CD4-positive, alpha-beta memory T cell (primary cell): ENCODE measurements around the gene BCAP31. TPM values are rescaled to one million over a fixed set of nuclear protein-coding genes. Genes with fewer than 3 reads are reported as not detected.
"Not testable (repeated sequence)": the region's sequence is repeated elsewhere in the genome, so short reads cannot be mapped to it uniquely, and the experiment has no call there.

Experiments
- CTCF ChIA-PET: fragments of 350-600 bp; sonication (Branson Sonifier 250); formaldehyde crosslinking; loops from one replicate; lab custom pipeline; 2021; ENCODE audit warnings: inconsistent platforms; ENCODE audit not compliant: partially characterized antibody; lab: Charles Lee
- POLR2A ChIA-PET: fragments of 350-600 bp; sonication (Branson Sonifier 250); formaldehyde crosslinking; loops from one replicate; lab custom pipeline; 2021; ENCODE audit not compliant: partially characterized antibody; lab: Charles Lee
- DNase-seq, 5 donors: peaks; one replicate each; pipeline versions ENCODE4 v3.0.0 to v3.0.0-alpha.2; 2020 to 2022; ENCODE audit warnings: mixed read lengths in 1 of 5
- H3K27ac ChIP-seq: one replicate; pipeline ENCODE4 v1.7.0; 2013; ENCODE audit warnings: low read depth, low read length
- H3K27me3 ChIP-seq: 2 replicates; pipeline ENCODE4 v1.7.0; 2013; ENCODE audit warnings: mild to moderate bottlenecking, low read length, moderate library complexity; ENCODE audit not compliant: insufficient read depth
- H3K36me3 ChIP-seq: 2 replicates; pipeline ENCODE4 v1.7.0; 2013; ENCODE audit warnings: mild to moderate bottlenecking, low read length, moderate library complexity; ENCODE audit not compliant: insufficient read depth
- H3K4me1 ChIP-seq: 2 replicates; pipeline ENCODE4 v1.7.0; 2013; ENCODE audit warnings: mild to moderate bottlenecking, low read length, moderate library complexity; ENCODE audit not compliant: insufficient read depth
- H3K4me3 ChIP-seq, 2 donors: one replicate each; pipeline ENCODE4 v1.7.0; 2013; ENCODE audit warnings: low read length in 2 of 2, mild to moderate bottlenecking in 1 of 2
- H3K9me3 ChIP-seq, 2 donors: one replicate each; pipeline ENCODE4 v1.7.0; 2013; ENCODE audit warnings: low read length in 2 of 2, control low read depth in 1 of 2; ENCODE audit not compliant: control insufficient read depth in 1 of 2
- H3K27ac Mint-ChIP-seq, 7 donors: one replicate each; pipeline ENCODE4 v1.8.0; 2020 to 2021; ENCODE audit warnings: mixed read lengths in 7 of 7, mild to moderate bottlenecking in 6 of 7, inconsistent platforms in 3 of 7, moderate library complexity in 3 of 7
- H3K27me3 Mint-ChIP-seq, 2 donors: one replicate each; pipeline ENCODE4 v1.8.0; 2020 to 2021; ENCODE audit warnings: mixed read lengths in 2 of 2
- H3K36me3 Mint-ChIP-seq, 2 donors: one replicate each; pipeline ENCODE4 v1.8.0; 2020 to 2021; ENCODE audit warnings: mixed read lengths in 2 of 2, inconsistent platforms in 1 of 2, mild to moderate bottlenecking in 1 of 2
- H3K4me1 Mint-ChIP-seq, 4 donors: one replicate each; pipeline ENCODE4 v1.8.0; 2020 to 2021; ENCODE audit warnings: mixed read lengths in 4 of 4, mild to moderate bottlenecking in 1 of 4
- H3K4me3 Mint-ChIP-seq, 8 donors: one replicate each; pipeline ENCODE4 v1.8.0; 2020 to 2021; ENCODE audit warnings: mixed read lengths in 8 of 8, mild to moderate bottlenecking in 7 of 8, moderate library complexity in 6 of 8, inconsistent platforms in 3 of 8
- H3K9me3 Mint-ChIP-seq, 8 donors: one replicate each; pipeline ENCODE4 v1.8.0; 2020 to 2021; ENCODE audit warnings: mixed read lengths in 8 of 8, mild to moderate bottlenecking in 5 of 8, inconsistent platforms in 3 of 8, moderate library complexity in 1 of 8
- intact Hi-C: fragments of 100-400 bp; cut with micrococcal nuclease; formaldehyde crosslinking; loops from one replicate; pipeline ENCODE4 v1.15.1; 2023
- polyA plus RNA-seq, 2 donors: library from polyadenylated mRNA; unstranded; fragments of 300-500 nt; fragmentation: Illumina TruSeq; gene quantifications; one replicate each; pipeline ENCODE4 v1.2.3, GENCODE V29; 2021
- total RNA-seq, 2 experiments: library from RNA; stranded (reverse); gene quantifications; one replicate each; pipeline ENCODE4 v1.2.3, GENCODE V29; 2021

BCAP31 gene
- total and polyA plus RNA-seq, 4 experiments from 2014 or later: 126 to 510 (median 217) TPM

DNA sequence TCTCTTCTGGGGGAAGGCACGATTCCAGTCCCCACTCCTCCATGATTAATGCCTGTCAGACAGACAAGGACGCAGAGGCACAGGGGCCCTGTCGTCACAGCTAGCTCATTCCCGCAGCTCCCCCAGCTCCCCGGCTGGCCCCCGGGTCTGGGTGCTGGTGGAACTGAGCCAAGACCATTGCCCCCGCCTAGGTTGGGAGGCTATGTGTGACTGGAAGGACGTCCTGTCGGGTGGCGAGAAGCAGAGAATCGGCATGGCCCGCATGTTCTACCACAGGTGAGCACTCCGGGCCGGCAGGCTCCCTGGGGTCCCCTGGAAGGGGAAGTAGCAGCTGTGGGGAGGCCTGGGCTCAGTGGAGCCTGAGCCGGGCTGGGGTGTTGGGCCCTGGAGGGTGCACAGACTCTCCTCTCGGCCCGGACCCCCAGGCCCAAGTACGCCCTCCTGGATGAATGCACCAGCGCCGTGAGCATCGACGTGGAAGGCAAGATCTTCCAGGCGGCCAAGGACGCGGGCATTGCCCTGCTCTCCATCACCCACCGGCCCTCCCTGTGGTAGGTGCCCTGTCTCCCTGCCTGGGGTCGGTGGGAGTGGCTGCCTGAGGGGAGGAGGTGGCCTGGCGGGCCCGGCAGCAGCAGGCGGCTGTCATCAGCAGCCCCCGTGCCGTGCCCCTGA, 18.7 kb upstream of the BCAP31 start:
- H3K27ac Mint-ChIP-seq, DNase-seq, H3K9me3 ChIP-seq, intact Hi-C loops, POLR2A ChIA-PET, H3K4me3 ChIP-seq, H3K27ac ChIP-seq, H3K36me3 Mint-ChIP-seq, H3K27me3 Mint-ChIP-seq, CTCF ChIA-PET, H3K27me3 ChIP-seq, H3K4me3 Mint-ChIP-seq, H3K9me3 Mint-ChIP-seq, H3K36me3 ChIP-seq: not testable (repeated sequence)
- H3K4me1 Mint-ChIP-seq: peaks cover 6 to 28% (median 12%) of the 10 kb centered on the region in 4 donors
- peaks cover 16% of the 10 kb centered on the region for H3K4me1 ChIP-seq

DNA sequence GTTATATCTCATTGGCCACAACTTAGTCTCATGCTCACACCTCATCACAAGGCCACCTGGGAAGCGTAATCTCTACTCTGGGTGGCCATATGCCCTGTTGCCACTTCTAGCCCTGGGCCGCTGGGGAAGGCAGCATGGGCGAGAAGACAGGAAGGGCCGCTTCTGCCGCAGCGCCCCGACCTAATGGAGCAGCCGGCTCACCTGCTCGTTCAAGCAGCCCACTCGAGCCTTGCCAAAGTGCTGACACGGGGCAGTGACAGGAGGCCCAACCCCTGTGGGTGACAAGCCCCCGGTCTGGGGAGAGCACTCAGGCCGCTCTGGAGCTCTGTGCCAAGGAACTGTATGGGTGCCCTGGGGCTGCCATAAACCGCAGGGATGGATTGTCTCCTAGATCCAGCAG, 17.9 kb upstream of the BCAP31 start:
- H3K36me3 Mint-ChIP-seq, POLR2A ChIA-PET, H3K27me3 ChIP-seq, H3K36me3 ChIP-seq, H3K4me3 ChIP-seq, DNase-seq, H3K27me3 Mint-ChIP-seq, CTCF ChIA-PET, H3K27ac ChIP-seq, H3K9me3 Mint-ChIP-seq, H3K9me3 ChIP-seq, intact Hi-C loops: not testable (repeated sequence)
- H3K4me1 ChIP-seq: peaks cover 16% of the 10 kb centered on the region
- peak overlapping the region in 1 of 7 donors; percentile 41 for H3K27ac Mint-ChIP-seq
- H3K4me3 Mint-ChIP-seq: peak overlapping the region in 2 of 8 donors; percentile 46 to 55
- H3K4me1 Mint-ChIP-seq: peaks cover 6 to 28% (median 12%) of the 10 kb centered on the region in 4 donors

DNA sequence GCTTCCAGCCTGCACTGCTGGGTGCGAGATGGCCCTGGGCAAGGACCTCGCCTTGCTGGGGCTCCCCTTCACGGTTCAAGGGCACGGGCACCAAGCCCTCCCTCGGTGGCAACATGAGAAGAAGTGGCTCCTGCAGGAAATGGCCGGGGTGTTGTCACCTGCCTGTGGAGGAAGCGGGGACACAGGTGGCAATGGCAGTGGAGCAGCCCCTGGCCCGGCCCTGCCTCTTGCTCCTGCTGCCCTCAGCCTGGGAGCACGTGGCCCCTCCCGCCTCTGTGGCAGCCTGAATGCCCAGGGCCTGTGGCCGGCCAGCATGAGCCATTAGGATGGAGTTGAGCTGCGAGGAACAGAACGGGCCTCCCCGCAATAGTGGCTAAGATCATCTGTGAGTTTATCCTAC, 17.3 kb upstream of the BCAP31 start:
- Histone ChIP-seq H3K36me3 (no peaks in the 10 kb centered on the region), H3K4me1 (peaks cover 16% of the 10 kb centered on the region), H3K4me3 (no peak overlapping the region), H3K27ac (no peak overlapping the region), H3K9me3 (no peaks in the 10 kb centered on the region), H3K27me3 (no peaks in the 10 kb centered on the region)
- DNase-seq: no peak
- H3K27me3 Mint-ChIP-seq: peaks cover 0 to 1% of the 10 kb centered on the region in 2 donors
- POLR2A ChIA-PET: interaction anchor here (1.0 kb wide), 1 partner anchor 194 kb away, joined by 3 read pairs; no protein-coding TSS in a partner anchor
- intact Hi-C loops: no loop called here
- peaks cover 0 to 2% (median 0%) of the 10 kb centered on the region in 8 donors for H3K9me3 Mint-ChIP-seq
- CTCF ChIA-PET: no interaction called here
- peak overlapping the region in 2 of 7 donors; percentile 70 to 77 for H3K27ac Mint-ChIP-seq
- H3K36me3 Mint-ChIP-seq: peaks cover 0 to 2% of the 10 kb centered on the region in 2 donors
- H3K4me3 Mint-ChIP-seq: peak overlapping the region in 4 of 8 donors; percentile 62 to 83 (median 74)
- H3K4me1 Mint-ChIP-seq: peaks cover 6 to 28% (median 12%) of the 10 kb centered on the region in 4 donors

DNA sequence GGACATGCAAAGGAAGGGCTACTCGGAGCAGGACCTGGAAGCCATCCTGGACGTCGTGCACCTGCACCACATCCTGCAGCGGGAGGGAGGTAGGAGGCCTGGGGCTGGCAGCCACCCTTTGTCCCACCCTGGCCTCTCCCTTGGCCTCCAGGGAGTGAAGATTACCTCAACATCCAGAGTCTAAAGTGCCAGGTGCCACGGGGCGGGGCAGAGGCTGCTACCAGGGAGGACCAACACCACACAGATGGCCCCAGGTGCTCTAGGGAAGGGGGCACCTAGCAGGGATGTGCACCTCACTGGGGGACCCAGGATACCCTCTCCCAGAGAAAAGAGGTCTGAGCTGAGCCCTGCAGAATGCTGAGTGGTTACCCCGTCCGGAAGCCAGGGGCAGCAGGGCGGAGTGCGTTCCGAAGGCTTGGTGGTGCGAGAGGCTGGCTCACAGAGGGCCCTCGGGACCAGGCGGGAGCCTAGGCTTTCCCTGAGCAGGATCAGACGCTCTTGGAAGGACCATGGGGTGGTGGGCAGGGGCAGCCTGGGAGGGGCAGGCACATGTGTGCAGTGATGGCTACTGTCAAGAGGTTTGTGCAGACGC, 16.5 kb upstream of the BCAP31 start:
- ChIA-PET POLR2A (interaction anchor here (1.0 to 1.3 kb wide), 2 partner anchors 54 to 195 kb away, joined by 3 read pairs; partner anchors contain the start of genes IDH3G and SSR4), CTCF (no interaction called here)
- Histone ChIP-seq H3K9me3 (no peaks in the 10 kb centered on the region), H3K4me3 (no peak overlapping the region), H3K36me3 (no peaks in the 10 kb centered on the region), H3K4me1 (peaks cover 16% of the 10 kb centered on the region), H3K27ac (no peak overlapping the region), H3K27me3 (no peaks in the 10 kb centered on the region)
- Mint-ChIP-seq H3K36me3 (peaks cover 0 to 3% of the 10 kb centered on the region in 2 donors), H3K4me1 (peaks cover 6 to 28% (median 11%) of the 10 kb centered on the region in 4 donors), H3K27me3 (no peaks in the 10 kb centered on the region), H3K4me3 (peak overlapping the region; percentile 48 to 83 (median 80)), H3K9me3 (no peaks in the 10 kb centered on the region), H3K27ac (peak overlapping the region in 3 of 7 donors; percentile 60 to 88 (median 78))
- intact Hi-C loops: no loop called here
- DNase-seq: no peak

DNA sequence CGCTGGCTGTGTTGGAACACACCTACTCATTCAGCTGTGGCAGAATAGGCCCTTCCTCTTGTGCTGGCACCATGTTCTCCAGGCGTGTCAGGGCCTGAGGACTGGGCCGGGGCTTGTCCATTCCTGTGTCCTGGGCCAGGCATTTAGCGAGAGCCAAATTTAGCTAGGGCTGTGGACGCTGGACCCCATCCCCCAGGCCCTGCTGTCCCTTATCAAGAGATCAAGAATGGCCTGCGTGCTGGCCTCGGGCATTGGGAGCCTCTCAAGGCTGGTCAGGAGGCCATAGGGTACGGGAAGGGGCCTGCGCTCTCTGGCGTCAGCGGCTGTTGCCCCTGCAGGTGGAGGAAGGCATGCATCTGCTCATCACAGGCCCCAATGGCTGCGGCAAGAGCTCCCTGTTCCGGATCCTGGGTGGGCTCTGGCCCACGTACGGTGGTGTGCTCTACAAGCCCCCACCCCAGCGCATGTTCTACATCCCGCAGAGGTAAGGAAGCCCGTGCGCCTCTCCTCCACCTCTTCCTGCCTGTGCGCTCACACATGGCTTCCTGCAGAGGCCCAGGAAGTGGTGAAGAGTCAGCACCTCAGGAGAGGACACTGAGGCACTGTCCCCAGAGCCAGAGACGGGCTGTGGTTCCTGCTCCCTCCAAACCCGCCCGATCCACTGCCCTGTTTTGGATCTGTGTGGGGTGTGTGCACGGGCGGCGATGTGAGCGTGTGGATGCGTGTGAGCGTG, 15.7 kb upstream of the BCAP31 start:
- intact Hi-C loops: no loop called here
- Mint-ChIP-seq H3K4me3 (peak overlapping the region; percentile 60 to 83 (median 80)), H3K4me1 (peaks cover 13 to 36% (median 19%) of the 10 kb centered on the region in 4 donors), H3K27ac (peak overlapping the region in 4 of 7 donors; percentile 60 to 88 (median 73)), H3K9me3 (no peaks in the 10 kb centered on the region), H3K36me3 (peaks cover 5 to 7% of the 10 kb centered on the region in 2 donors), H3K27me3 (no peaks in the 10 kb centered on the region)
- Histone ChIP-seq H3K36me3 (no peaks in the 10 kb centered on the region), H3K27ac (peak overlapping the region; percentile 14), H3K4me1 (peaks cover 20% of the 10 kb centered on the region), H3K27me3 (no peaks in the 10 kb centered on the region), H3K4me3 (peak overlapping the region in 1 of 2 donors; percentile 14), H3K9me3 (no peaks in the 10 kb centered on the region)
- ChIA-PET CTCF (no interaction called here), POLR2A (interaction anchor here (1.0 to 1.3 kb wide), 3 partner anchors 55 to 196 kb away, joined by 3 read pairs; partner anchors contain the start of genes IDH3G and SSR4)
- DNase-seq: peak in 3 of 5 donors; percentile 31 to 37 (median 32)

DNA sequence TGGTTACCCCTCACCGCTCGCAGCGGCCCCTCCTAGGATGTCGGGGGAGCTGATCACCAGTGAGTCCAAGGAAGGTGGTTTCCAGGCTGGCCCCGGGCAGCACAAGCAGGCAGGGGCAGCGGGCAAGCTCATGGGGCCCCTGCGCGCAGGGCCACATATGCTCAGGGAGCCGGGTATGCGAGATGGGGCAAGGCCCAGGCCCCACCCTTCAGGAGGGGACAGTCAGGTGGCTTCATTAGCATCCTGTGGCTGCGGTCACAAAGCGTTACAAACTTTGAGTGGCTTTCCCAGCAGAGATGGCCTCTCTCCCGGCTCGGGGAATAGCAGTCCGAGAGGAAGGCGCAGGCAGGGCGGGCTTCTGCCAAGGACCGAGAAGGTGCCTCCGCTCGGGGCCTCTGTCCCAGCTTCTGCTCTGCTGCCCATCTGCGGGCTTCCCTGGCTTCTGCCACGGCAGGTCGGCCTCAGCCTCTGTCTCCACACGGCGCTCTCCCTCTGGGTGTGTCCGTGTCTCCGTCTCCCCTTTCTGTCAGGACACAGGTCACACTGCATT, 13.9 kb upstream of the BCAP31 start:
- Histone ChIP-seq H3K9me3 (no peaks in the 10 kb centered on the region), H3K4me3 (no peak overlapping the region), H3K4me1 (peaks cover 21% of the 10 kb centered on the region), H3K27ac (no peak overlapping the region), H3K27me3 (no peaks in the 10 kb centered on the region), H3K36me3 (no peaks in the 10 kb centered on the region)
- H3K27me3 Mint-ChIP-seq: no peaks in the 10 kb centered on the region
- peaks cover 14 to 38% (median 19%) of the 10 kb centered on the region in 4 donors for H3K4me1 Mint-ChIP-seq
- H3K27ac Mint-ChIP-seq: peak overlapping the region in 1 of 7 donors; percentile 51
- H3K36me3 Mint-ChIP-seq: peaks cover 5 to 8% of the 10 kb centered on the region in 2 donors
- H3K9me3 Mint-ChIP-seq: no peaks in the 10 kb centered on the region
- POLR2A ChIA-PET: no interaction called here
- CTCF ChIA-PET: interaction anchor here (1.1 kb wide), 1 partner anchor 209 kb away, joined by 3 read pairs; no protein-coding TSS in a partner anchor
- intact Hi-C loops: no loop called here
- DNase-seq: no peak
- H3K4me3 Mint-ChIP-seq: no peak overlapping the region
